Effector CD4-positive, alpha-beta T cell (primary cell): Measurements from ENCODE around the gene FHL1.
"Not testable (repeated sequence)": the region's sequence is repeated elsewhere in the genome, so short reads cannot be mapped to it uniquely, and the experiment has no call there.

Experiments used
- DNase-seq: peaks from one replicate; pipeline ENCODE4 v3.0.0-alpha.2; 2020

The FHL1 gene

DNA sequence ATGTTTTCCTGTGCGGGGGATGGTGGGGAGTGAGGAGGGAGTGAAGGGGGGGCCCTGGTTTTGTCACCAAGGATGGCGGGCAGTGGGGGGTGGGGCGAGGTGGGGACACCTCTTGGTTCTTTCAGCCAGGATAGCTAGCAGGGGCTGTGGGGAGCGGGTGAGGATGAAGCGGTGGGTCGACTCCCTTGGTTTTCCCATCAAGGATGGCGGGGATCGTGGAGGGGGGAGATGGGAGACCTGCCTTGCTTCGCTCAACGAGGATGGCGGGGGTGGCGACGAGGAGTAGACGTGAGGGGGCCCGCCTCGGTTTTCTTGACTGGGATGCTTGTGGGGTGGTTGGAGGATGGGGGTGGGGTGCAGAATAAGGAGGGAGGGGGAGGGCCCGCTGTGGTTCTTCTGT, 643 bp downstream of the FHL1 start:
- DNase-seq = no peak

DNA sequence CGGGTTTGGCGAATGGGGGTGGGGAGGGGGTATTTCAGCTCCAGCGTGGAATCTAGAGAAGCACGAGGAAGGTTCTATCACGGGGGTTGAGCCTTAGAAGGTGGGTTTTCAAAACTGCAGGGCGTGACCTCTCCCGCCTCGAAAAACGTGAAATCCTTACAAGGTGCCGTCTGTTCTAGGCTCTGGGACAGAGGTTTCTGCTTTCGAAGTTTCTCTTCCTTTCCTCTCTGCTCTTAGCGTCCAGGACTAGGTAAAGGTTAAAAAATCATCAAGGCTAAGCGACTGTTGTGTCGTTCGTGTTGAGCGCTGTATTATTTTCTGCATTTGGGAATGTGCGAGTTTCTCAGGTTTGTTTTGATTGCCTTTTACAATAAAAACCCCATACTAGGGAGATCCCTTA, 1.1 kb downstream of the FHL1 start:
- DNase-seq = no peak

DNA sequence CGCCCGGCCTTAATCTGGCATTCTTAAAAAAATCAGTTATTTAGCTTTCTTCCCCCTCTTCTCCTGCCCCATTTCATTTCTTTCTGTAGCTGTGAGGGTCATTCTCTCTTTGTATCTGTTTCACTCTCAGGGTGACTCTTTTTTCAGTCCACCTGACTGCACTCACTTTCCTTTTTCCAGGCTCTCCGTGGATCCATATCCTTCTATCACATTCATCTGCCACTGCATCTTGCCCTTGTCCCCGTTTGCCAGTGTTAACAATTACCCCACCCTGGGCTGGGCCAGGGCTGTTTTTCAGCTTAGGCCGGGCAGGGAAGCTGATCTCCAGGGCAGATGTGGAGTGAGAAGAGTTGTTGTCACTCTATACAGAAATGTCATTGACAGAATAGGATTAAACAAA, 7.7 kb downstream of the FHL1 start:
- DNase-seq = no peak

DNA sequence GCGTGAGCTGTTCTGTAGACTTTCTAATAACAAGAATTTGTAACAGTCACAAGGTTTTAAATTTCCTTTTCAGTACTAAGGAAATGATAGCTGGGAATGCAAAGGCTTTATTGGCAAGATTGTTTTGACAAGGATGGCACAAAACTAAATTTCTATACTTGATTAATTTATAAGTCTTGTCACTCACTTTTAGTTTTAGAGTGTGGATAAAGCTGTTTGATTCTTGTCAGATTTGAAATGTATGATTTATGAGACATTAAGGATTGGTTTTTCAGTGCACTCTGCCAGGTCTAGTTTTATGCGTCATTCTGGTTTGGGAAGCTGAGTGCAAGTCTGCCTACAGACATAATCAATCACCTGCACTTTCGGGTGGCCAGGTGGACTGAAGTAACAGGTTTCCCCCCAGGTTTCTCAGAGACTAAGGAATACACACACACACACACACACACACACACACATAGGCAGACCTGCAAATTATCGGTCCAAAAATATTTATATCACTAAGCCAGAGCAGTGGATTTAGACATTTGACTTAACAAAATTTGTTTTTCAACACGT, 9.3 kb downstream of the FHL1 start:
- no peak for DNase-seq

DNA sequence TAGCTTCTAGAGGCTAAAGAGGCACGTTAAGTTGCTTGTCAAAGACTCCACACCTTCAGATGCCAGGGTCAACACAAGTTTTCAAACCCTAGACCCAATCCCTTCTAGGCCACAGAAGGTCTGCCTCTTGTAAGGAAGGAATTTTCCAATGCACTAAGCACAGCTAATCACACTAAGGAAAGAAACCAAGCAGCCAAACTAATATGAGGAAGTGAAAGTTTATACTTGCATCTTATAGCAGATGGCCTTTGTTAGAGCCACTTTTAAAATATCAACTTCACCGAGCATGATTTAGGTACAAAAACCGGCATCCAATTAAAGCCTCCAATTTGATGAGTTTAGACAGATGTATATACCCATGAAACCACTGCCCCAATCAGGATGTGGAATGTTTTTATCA, 9.9 kb downstream of the FHL1 start:
- no peak for DNase-seq

DNA sequence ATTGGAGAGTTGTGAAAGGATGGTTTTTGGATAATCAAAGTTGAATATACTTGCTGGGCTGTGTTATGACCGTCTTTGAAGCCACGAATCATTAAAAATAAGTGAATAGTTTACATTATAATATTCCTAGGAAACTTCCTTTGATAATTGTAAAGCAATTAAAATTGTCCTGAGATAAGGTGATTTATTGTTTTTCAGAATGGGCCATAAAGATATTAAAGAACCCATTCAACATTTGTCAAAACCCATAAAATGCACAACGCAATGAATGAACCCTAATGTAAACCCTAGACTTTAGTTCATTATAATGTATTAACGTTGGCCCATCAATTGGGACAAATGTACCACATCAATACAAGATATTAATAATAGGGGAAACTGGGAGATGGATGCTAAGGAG, 11.4 kb downstream of the FHL1 start:
- DNase-seq = no peak

DNA sequence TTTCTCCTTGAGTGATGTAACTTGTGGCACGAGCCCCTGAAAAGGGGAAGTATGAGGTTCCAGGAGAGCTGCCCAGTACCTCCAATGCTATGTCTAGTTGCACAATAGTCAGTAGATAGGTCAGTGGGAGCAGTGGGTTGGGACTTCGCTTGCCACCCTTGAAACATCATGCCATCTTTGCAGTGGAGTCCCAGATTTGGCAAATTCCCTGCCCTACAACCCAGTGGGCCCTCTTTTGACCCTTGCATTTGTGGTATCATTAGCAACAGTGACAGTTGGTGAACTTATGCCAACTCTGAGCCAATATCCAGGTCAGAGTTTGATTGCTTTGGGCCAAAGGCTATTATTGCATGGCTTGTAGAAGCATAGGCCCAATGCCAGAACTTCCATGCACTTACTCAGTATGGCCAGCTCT, 12.3 kb downstream of the FHL1 start:
- no peak for DNase-seq

DNA sequence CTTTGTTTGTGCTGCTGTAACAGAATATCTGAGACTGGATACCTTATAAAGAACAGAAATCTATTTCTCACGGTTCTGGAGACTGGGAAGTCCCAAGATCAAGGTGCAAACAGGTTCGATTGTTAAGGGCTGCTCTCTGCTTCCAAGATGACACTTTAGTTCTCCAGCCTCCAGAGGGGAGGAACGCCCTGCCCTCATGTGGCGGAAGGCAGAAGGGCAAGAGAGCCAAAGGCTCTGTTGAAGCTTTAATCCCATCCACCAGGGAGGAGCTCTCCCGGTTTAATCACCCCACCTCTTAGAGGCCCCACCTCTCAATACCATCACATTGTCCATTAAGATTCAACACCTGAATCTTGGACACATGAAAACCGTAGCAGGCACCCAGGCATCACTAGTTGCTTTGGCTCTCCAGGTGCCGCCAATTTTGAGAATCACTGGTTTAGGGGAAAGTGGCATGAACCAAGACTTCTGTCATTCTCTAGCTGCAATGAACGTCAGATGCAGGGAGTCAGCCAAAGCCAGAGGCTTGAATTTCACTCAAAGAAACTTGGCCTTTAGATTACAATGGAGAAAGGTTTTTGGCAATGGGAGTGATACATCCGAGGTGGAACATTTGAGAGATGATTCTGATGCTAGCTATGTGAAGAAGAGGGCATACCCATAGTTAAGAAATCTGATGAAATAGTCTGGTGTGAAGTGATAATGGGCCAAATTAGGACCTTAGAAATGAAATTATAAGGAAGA, 15.7 kb downstream of the FHL1 start:
- DNase-seq = peak; percentile 16

DNA sequence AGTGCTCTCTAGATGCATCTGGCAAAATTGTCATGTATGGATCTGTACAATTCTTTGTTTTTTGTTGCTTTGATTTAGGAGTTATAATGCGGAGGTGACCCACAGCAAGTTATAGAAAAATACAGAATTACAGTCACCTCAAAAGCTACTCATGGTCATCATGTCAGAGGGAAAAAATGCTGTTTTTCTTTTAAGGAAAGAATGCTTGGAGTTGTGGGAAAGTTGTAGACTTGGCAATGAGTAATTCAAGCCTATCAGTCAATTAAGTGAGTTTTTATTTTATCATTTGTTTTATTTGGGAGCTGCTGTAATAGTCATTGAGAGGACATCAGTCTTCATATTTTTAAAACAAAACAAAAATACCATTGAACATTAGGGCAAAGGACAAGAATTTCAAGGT, 16.4 kb downstream of the FHL1 start:
- DNase-seq = no peak

DNA sequence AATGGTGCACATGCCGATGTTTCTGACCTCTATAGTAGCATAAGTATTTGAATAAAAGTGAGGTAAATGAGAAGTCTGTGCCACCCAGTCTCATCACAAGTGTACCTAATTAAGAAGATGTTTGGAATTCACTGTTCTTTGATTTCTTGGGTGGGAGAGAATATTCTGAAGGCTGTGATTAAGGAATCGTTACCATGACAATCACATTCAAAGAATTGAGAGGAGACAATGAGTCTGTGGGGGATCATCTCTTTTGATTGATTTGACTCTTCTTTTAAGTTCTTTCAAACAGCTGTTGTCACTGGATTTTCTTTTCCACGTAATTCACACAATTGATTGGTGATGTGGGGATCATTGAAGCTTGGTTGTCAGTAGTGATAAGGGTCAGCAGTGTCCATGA, 18.1 kb downstream of the FHL1 start:
- DNase-seq = no peak

DNA sequence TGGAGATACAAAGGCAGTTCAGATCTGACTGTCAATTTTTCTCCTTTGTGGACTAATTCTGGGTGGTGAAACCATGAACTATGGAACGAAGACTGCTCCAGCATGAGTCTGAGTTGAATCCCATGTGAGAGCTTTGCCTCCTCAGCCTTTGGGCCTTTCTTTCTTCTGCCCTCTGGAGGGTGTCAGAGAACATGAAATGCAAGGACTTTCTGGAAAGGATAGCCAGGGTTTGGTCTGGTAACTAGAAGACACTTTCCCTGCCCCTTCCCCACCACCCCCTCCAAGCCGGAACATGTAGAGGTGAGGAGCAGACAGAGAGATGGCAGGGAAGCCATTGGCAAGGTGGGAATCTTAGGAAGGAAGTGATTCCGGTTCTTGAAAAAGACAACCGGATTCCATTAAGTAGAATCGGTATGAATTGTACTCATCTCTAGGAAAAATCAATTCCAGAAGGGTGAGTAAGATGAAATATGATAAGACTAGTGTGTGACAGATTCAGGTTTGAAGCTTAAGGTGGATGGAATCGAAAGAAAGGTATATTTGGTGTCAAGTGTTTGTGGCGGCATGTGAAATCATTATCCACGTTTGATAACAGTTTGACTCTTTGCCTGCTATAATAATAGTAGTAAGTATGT, 19.0 kb downstream of the FHL1 start:
- no peak for DNase-seq

DNA sequence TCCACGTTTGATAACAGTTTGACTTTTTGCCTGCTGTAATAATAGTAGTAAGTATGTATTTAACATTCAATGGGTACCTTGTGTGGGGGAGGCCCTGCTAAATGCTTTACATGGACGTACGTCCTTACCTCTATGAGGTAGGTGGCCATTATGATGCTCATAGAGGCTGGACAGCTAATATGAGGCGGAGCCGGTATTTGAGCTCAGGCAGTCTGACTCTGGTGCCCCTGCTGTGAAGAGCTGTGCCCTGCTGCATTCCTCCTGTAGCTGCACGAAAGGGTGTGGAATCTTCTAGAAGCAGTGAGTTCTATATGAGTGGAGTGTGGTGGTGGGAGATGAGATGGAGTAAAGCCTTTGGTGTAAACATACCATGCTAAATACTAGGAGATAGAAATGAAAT, 20.7 kb downstream of the FHL1 start:
- DNase-seq = not testable (repeated sequence)

DNA sequence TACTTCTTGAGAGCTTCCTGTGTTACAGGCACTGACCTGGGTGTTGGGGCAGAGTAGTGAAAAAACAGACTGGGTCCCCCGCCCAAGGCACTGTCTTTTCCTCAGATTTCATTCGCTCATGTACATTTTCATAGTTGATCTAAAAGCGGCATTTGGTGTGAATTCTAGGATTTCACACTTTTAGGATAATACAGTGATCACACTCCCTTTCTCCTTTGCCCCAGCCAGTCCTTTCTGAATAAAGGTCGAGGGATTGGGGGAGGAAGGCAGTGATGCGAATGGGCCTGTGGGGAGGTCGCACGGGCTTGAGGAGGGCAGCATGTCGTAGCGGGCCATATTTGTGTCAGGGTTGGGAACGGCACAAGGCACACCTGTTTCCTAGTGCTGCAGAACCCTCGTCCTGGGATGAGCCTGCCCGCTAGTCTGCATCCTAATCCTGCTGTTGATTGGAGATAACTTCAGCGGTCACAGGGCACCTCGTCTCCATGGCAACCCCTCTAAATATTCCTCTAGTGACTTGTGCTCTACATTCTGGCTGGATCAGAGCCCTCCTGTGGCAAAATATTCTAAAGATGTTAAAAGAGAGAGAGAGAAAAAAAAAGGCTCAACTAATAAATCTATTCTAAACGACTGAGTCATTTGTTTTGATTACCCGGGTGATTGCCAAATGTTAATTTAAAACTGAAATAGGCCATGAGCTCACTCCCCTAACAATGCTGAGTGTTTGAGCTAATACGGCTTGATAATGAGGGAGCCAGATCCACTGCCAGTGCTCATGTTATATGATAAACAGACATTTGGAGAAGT, 21.8 kb downstream of the FHL1 start:
- DNase-seq = no peak

DNA sequence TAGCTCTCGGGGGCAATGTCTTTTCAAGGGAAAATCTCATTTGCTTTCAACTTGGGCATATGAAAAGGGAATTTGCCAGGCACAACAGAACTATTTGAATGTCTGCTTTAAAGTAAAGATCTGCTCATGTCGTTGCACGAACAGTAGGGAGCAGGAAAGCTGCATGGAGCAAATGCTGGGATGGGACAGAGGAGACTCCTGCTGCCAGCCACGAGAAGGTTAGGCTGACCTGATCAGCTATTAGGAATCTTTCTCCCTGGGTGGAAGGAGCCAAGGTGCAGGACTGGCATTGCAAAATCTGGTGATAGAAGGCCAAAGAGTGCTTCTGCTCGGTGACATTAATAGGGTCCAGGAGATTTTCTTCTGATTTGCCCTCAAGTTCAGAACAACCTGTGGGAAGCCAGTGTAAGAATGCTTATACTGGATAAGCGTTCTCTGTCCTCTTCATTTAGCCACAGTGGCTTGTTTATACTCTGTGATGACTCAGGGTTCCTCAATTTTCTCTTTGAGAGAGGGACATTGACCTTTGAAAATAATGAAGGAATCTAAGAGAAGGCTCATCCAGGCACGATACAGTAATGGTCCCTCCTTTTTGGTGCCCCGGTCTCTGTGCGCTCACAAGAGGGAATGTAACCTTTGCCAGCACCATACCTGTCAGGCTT, 22.9 kb downstream of the FHL1 start:
- DNase-seq = no peak

DNA sequence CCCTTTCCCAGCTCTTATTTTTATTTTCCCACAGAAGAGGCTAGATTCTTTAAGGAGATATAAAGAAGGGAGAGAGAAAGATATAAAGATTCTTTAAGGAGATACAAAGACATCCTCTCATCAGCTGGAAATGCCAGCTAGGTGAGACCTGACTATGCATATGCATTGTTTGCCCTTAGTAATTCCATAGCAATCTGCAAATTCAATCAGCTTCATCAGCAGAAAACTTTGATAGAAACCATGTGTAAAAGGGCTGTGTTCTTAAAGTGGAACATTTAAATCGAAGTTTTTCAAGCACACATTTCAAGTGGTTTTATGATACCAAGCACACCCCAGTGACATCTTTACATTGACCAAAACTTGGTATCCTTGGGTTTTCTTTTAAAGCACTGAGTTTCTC, 24.1 kb downstream of the FHL1 start:
- DNase-seq = no peak

DNA sequence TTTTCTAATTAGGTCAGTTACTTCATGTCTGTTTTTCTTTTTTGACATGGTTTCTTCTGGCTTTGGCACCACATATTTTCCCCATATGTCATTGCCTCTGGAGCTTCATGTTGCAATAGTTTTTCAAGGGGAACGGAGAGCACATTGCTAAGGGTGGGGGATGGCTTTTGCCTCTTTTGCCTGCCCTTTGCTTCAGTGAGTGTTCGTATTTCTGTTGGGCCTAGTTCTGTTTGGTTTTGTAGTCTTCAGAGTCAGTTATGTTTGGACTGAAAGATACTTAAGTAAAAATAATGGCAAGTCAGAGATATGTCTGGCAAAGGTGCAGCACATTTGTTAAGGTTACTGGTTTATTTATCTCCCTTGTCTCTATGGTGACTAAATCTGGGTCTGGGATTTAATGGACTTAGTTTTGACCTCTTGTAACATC, 29.1 kb downstream of the FHL1 start:
- DNase-seq = no peak

DNA sequence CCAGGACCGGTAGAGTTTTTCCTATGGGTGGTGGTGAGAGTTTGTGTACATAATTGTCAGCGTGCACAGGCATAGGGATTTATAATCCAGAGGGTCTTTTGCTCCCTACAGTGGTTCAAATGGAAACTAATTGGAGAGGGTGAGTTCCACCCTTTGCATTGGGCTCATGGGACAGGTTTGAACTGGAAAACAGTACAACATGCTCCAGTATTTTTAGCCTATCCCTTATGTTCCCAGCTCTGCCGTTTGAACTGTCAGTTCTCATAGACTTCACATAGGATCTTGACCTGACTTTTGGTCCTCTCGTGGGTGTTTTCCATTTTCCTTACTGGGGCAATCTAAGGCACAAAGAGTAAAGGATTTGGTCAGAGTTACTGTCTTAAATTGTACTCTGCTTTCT, 31.8 kb downstream of the FHL1 start:
- no peak for DNase-seq

DNA sequence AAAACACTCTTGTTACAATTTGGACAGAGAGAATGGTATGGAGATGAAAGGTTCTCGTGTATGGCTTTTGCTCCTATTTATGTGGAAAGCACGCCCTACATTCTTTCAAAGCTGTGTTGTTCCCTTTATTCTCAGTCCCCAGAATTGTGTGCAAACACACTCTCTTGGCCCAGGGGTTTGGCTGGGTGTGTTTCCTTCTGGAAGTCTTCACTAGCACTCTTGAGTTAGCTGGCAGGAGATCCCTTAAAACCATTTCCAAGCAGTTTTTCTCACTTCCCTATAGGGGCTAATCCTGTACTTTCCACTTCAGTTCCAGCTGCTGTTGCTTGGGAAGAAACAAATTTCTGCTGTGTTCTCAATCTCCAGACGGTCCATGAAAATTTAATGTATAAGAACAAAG, 35.1 kb downstream of the FHL1 start:
- no peak for DNase-seq

DNA sequence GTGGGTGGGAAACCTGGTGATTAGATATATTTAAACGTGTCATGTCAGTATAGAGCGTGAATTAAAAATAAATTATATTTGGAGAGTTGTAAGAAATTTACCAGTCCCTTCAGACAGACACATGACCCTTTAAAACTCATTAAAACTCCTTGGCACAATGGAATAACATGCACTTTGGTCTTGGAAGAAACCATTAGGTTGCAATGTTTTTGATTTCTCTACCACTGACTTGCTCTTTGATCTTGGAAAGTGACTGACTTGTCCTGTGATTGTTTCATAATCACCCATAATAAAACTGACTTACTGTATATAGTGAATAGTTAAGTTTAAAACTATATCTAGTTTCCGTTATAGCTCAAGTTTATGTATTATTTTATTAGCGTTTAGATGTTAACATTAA, 35.8 kb downstream of the FHL1 start:
- DNase-seq = no peak

DNA sequence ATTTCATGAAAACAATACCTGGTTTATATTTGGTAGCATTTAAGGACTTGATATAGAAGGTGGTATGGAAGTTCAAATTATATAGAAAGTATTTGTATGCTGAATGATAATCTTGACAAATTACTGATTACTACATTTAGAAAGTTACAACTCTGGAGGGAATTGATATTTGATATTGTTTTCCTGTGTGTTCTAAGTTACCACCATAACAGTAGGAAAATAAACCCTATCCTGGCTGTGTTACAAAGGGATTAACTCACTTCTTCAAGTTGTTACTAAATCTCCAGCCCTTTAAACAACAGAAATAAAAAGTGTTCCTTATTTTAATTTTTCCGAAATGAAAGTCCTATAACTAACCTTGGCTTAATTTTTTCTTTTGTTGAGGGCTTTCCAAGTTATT, 36.6 kb downstream of the FHL1 start:
- DNase-seq = no peak

DNA sequence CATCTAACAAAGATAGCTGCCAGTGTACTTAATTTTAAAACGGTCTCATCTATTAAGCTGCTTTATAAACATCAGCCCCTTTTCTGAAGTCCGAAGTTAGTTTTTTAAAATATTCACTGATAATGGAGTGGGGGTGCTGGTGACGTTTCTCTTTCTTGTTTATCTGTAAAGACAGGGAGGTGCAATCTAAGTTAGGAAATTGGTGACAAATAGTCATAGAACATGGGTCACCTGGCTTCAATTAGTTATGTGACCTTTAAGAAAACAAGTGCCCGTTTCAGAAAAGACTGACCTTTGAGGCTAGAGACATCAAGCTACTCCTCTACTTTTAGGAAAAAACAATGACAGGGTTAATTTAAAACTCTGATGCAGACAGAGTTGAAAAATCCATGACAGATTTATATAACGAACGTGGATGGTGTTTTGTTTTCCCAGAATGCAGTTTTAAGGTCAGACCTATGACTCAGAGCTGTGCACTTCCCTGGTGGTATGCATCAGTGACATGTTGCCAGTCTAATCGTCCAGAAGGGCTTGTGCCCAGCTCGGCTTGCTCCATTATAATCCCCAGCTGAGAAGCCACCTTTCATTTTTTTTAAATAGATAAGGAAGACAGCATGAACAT, 38.2 kb downstream of the FHL1 start:
- no peak for DNase-seq

DNA sequence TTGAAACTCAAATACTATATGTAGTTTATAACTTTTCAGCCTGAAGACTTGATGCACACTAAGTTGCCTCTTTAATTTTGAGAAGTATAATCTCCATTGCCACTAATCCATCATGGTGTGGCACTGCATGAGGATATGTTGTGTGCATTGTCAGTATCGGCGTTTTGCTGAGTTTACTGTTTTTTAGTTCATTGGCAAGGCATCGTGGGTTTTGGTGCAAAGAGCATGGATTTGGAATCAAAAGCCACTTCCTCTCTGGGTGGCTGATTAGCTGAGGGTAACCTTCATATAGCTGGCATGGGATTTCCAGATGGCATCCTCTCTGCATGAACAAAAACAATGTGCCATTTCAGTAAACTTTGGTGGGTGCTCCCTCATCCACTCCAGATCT, 38.7 kb downstream of the FHL1 start:
- no peak for DNase-seq

DNA sequence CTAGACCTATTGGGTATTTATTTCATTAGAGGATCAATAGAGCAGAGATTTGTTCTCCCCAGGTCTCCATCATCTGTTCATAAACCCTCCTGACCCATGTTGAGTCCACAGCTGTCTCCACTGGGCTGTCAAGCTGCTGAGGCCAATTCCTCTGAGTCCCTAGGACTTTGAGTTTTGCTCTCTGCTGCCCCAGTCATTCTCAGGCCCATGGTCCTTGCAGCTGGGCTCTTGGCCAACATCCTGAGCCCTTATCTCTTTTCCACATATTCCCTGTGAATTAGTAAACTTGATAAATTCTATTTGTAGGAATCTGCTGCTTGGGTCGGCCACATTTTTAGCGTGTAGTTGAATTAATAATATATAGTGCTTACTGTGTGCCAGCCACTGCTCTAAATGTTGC, 41.9 kb downstream of the FHL1 start:
- DNase-seq = no peak
